Bronchial epithelial cell (primary cell): Measurements from ENCODE around the gene ATP8A1. TPM values are rescaled to one million over a fixed set of nuclear protein-coding genes. Genes with fewer than 3 reads are reported as not detected.

Experiments
- DNase-seq: peaks from one replicate; pipeline ENCODE4 v3.0.0-alpha.2; 2010; ENCODE audit warnings: low read depth
- FAIRE-seq: peaks from 2 replicates; lab custom pipeline; 2011; peaks lifted over from hg19 to GRCh38; lab: Jason Lieb, UNC
- H3K27me3 ChIP-seq: 2 replicates; pipeline ENCODE4 v1.5.1; 2011; ENCODE audit warnings: low read length; ENCODE audit not compliant: control insufficient read depth, insufficient read depth
- H3K36me3 ChIP-seq: 2 replicates; pipeline ENCODE4 v1.5.1; 2011; ENCODE audit warnings: low read length; ENCODE audit not compliant: control insufficient read depth, insufficient read depth
- H3K4me3 ChIP-seq: 2 replicates; pipeline ENCODE4 v1.5.1; 2011; ENCODE audit warnings: mild to moderate bottlenecking, low read depth, low read length, control low read depth
- total RNA-seq: library from RNA; depleted of rRNA; stranded (reverse); fragments of >200 nt; gene quantifications from 2 replicates; pipeline ENCODE4 v1.2.1, GENCODE V29; 2014
- TF ChIP-seq, protein P1 (sequence below): IDR thresholded peaks from 2 replicates; pipeline ENCODE4 v1.5.1; 2011; ENCODE audit warnings: mild to moderate bottlenecking, moderate library complexity, low read length, control low read depth, inconsistent platforms; ENCODE audit not compliant: insufficient read depth, severe bottlenecking

Gene ATP8A1
- total RNA-seq, 1 donor from 2014 or later: 2.1 TPM

DNA sequence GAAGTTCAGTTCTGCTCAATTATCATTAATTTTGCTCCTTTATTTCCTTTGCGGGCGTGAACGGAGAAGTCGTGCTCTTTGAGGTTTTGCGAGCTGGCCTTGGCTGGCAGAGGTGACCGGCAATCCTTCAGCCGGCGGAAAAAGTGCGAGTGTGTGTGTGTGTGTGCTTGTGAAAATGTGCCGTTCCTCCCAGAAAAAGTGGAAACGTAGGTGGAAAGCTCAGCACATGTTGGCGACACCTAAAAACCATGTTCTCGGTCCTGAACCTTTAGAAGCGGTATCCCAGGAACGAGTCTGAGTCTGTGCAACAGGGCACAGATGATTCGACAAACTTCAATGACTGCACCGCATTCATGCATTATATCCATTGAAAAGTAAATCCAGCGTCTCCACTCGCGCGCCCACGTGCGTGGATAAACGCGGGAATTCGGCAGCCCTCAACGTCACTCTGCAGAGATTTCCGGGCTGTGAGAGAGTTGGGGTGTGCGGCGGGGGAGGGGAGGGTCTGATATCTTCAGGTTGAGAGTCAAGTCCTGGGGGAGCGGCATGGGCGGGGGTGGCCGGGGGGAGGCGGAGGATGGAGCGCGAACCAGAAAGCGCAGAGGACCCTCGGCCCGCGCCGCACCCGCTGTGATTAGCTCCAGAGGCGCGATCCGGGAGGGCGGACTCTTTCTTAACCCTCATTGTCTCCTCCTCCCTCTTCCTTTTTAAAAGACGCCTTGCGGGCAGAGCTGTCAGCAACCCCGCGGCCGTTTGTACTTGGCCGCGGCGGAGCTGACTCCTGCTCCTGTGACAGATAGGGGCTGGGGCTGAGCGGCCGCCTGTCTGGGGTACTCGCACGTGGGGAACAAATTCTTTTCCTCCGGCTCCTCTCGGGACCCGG is 259.9 kb downstream of the ATP8A1 start, which contains the start of gene SHISA3:
Gene SHISA3, plus strand, starts transcription at position 737 of the 883 bp plus-strand sequence. CDS start 569 bp downstream, outside the sequence.
- TF ChIP-seq, protein P1, sequence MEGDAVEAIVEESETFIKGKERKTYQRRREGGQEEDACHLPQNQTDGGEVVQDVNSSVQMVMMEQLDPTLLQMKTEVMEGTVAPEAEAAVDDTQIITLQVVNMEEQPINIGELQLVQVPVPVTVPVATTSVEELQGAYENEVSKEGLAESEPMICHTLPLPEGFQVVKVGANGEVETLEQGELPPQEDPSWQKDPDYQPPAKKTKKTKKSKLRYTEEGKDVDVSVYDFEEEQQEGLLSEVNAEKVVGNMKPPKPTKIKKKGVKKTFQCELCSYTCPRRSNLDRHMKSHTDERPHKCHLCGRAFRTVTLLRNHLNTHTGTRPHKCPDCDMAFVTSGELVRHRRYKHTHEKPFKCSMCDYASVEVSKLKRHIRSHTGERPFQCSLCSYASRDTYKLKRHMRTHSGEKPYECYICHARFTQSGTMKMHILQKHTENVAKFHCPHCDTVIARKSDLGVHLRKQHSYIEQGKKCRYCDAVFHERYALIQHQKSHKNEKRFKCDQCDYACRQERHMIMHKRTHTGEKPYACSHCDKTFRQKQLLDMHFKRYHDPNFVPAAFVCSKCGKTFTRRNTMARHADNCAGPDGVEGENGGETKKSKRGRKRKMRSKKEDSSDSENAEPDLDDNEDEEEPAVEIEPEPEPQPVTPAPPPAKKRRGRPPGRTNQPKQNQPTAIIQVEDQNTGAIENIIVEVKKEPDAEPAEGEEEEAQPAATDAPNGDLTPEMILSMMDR: no peak
- Histone ChIP-seq H3K36me3 (no peaks in the 10 kb centered on the region), H3K27me3 (peaks cover 32% of the 10 kb centered on the region), H3K4me3 (peak within 1 kb of the TSS; percentile 22)
- DNase-seq (peak; percentile 5), FAIRE-seq (no peak)

DNA sequence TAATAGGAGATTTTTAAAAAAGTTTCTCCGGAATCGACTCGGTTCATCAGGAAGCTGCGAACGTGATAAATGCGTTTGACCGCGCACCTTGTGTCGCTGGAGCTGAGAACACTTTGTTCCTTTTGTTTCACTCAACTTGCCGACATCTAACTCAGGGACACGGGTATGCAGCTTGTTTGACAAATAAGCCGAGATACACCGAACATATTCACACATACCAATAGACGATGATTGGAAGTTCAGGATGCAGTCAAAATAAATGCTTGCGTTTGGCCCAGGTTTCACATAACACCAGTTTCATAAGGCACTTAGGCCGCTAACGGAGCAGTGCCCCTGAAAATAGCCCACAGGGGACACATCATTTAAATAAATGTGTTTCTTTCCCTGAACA is 260.5 kb downstream of the ATP8A1 start:
- Histone ChIP-seq H3K36me3 (no peaks in the 10 kb centered on the region), H3K27me3 (peaks cover 32% of the 10 kb centered on the region), H3K4me3 (no peak overlapping the region)
- FAIRE-seq (no peak), DNase-seq (no peak)
- TF ChIP-seq, protein P1: no peak

DNA sequence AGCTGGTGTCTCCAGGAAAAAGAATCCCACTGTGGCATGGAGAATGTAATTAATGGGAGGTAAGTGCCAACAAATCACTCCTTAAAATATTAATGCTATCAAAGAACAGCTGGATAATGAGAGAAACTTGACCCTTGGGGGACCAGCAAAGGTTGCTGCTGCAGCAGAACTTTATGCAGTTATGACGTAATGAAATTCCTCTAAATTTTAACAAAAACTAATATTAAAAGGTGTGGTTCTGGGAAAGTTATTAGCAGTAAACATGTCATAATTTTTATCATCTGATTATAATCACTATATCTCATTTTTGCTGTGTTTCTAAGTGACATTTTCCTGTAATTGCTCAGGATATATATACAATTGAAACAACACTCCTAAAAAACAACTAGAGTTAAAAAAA is 261.3 kb downstream of the ATP8A1 start:
- no peak overlapping the region for H3K4me3 ChIP-seq
- FAIRE-seq: no peak
- H3K36me3 ChIP-seq: no peaks in the 10 kb centered on the region
- TF ChIP-seq, protein P1: no peak
- H3K27me3 ChIP-seq: peaks cover 29% of the 10 kb centered on the region
- DNase-seq: no peak

DNA sequence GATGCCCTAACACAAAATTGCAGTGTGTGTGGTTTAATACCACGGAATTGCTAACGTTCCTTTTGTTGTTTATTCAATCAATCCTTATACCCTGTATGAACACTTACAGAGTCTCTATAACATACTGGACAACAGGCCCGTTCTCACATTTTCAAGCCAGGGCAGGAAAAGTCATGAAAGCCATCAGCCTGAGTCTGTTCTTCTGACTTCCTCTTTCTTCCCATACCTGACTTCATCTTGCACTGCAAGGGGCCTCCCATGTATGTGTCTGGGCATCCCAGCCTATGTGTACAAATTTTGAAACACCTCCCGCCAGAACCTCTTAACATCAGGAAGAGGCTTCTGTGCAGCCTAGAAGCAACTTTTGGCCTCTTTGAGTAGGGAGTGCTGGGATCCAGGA is 264.5 kb downstream of the ATP8A1 start:
- no peak for FAIRE-seq
- H3K4me3 ChIP-seq: no peak overlapping the region

DNA sequence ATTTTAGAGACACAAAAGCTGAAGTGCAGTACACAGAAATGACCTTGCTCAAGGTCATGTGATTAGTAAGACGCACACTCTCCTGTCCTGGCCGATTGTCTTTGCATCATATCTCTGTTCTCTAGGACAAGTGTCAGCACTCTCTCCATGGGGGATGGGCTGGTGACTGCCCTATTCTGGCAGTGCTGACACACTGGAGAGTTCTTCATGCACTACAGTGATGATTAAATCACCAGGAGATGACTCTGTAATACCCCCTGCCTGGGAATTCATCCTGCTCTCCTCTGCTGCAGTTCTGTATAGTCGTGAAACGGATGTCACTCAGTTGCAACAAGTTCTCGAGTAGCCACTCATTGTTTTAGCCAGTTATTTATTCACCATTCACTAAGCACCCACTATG is 264.9 kb downstream of the ATP8A1 start:
- TF ChIP-seq, protein P1: no peak
- FAIRE-seq (no peak), DNase-seq (no peak)
- Histone ChIP-seq H3K36me3 (no peaks in the 10 kb centered on the region), H3K4me3 (no peak overlapping the region), H3K27me3 (peaks cover 10% of the 10 kb centered on the region)

More for the DNA sequence above, 264.5 kb downstream of the ATP8A1 start:
- no peak for DNase-seq
- no peaks in the 10 kb centered on the region for H3K36me3 ChIP-seq
- H3K27me3 ChIP-seq: peaks cover 12% of the 10 kb centered on the region
- TF ChIP-seq, protein P1: no peak
